Nephron (organoid): ENCODE data around the gene PNCK.

Experiments used
- H3K27ac Mint-ChIP-seq, 3 experiments: 2 replicates each; pipeline ENCODE4 v1.8.0; 2020; ENCODE audit warnings: mixed read lengths in 3 of 3, mild to moderate bottlenecking in 2 of 3, moderate library complexity in 1 of 3
- H3K27me3 Mint-ChIP-seq: 2 replicates; pipeline ENCODE4 v1.8.0; 2021; ENCODE audit warnings: low read depth, mild to moderate bottlenecking, moderate library complexity, mixed read lengths
- H3K36me3 Mint-ChIP-seq: 2 replicates; pipeline ENCODE4 v1.8.0; 2020; ENCODE audit warnings: low read depth, mixed read lengths
- H3K4me1 Mint-ChIP-seq: 2 replicates; pipeline ENCODE4 v1.8.0; 2020; ENCODE audit warnings: mixed read lengths
- H3K4me3 Mint-ChIP-seq, 3 experiments: 2 replicates each; pipeline ENCODE4 v1.8.0; 2020; ENCODE audit warnings: mild to moderate bottlenecking in 3 of 3, mixed read lengths in 3 of 3, moderate library complexity in 2 of 3
- H3K9me3 Mint-ChIP-seq: 2 replicates; pipeline ENCODE4 v1.8.0; 2020; ENCODE audit warnings: mixed read lengths
- CTCF ChIP-seq, 3 experiments: fragments of 200-600 bp; sonication (generic); IDR thresholded peaks; one replicate each; pipeline ENCODE4 v1.5.0; 2021; ENCODE audit warnings: antibody characterized with exemption in 3 of 3; ENCODE audit not compliant: unreplicated experiment in 3 of 3

Gene PNCK

GRCh38 chrX:153673428-153674218 lies at the start of gene PNCK:
PNCK (minus strand) TSS chrX:153673813; CDS start chrX:153673076, 737 bp downstream.
- no peak for TF ChIP-seq CTCF (IDR thresholded peaks at IDR 0.05; ENCODE audit: unreplicated experiment in 3 of 3)
- Mint-ChIP-seq H3K36me3 (no peaks in the 10 kb centered on the region), H3K27me3 (peaks cover 27% of the 10 kb centered on the region), H3K4me1 (peaks cover 8% of the 10 kb centered on the region), H3K27ac (peak within 1 kb of the TSS in 1 of 3 experiments; percentile 56), H3K4me3 (peak within 1 kb of the TSS; percentile 49 to 67 (median 53)), H3K9me3 (peaks cover 17% of the 10 kb centered on the region)

- peak overlapping the region; percentile 47 to 91 (median 78) for H3K27ac Mint-ChIP-seq
- TF ChIP-seq CTCF (IDR thresholded peaks at IDR 0.05; ENCODE audit: unreplicated experiment in 3 of 3) = no peak
- H3K4me1 Mint-ChIP-seq = peaks cover 18% of the 10 kb centered on the region
- peaks cover 16% of the 10 kb centered on the region for H3K9me3 Mint-ChIP-seq
- H3K27me3 Mint-ChIP-seq = peaks cover 6% of the 10 kb centered on the region
- peak overlapping the region; percentile 87 to 90 (median 87) for H3K4me3 Mint-ChIP-seq
- peaks cover 27% of the 10 kb centered on the region for H3K36me3 Mint-ChIP-seq
Observed at GRCh38 chrX:153722704-153723350, 49.2 kb upstream of the PNCK start.

GRCh38 chrX:153719701-153720100 lies 46.1 kb upstream of the PNCK start:
- H3K36me3 Mint-ChIP-seq = peaks cover 47% of the 10 kb centered on the region
- no peak overlapping the region for H3K27ac Mint-ChIP-seq
- no peaks in the 10 kb centered on the region for H3K27me3 Mint-ChIP-seq
- H3K4me1 Mint-ChIP-seq = peaks cover 8% of the 10 kb centered on the region
- TF ChIP-seq CTCF (IDR thresholded peaks at IDR 0.05; ENCODE audit: unreplicated experiment in 3 of 3) = no peak
- peaks cover 13% of the 10 kb centered on the region for H3K9me3 Mint-ChIP-seq
- H3K4me3 Mint-ChIP-seq = no peak overlapping the region

- H3K9me3 Mint-ChIP-seq = peaks cover 13% of the 10 kb centered on the region
- H3K36me3 Mint-ChIP-seq = peaks cover 51% of the 10 kb centered on the region
- H3K4me3 Mint-ChIP-seq = no peak overlapping the region
- H3K27ac Mint-ChIP-seq = no peak overlapping the region
- peaks cover 8% of the 10 kb centered on the region for H3K4me1 Mint-ChIP-seq
- no peak for TF ChIP-seq CTCF (IDR thresholded peaks at IDR 0.05; ENCODE audit: unreplicated experiment in 3 of 3)
- no peaks in the 10 kb centered on the region for H3K27me3 Mint-ChIP-seq
Observed at GRCh38 chrX:153719238-153719637, 45.6 kb upstream of the PNCK start.

- Mint-ChIP-seq H3K4me1 (peaks cover 5% of the 10 kb centered on the region), H3K27ac (no peak overlapping the region), H3K4me3 (no peak overlapping the region), H3K9me3 (peaks cover 12% of the 10 kb centered on the region), H3K27me3 (no peaks in the 10 kb centered on the region), H3K36me3 (peaks cover 62% of the 10 kb centered on the region)
- TF ChIP-seq CTCF (IDR thresholded peaks at IDR 0.05; ENCODE audit: unreplicated experiment in 3 of 3) = no peak
Observed at GRCh38 chrX:153717445-153717844, 43.8 kb upstream of the PNCK start.
